SJCRH30 (cell line): Measurements from ENCODE around the gene PRPSAP2. TPM values are rescaled to one million over a fixed set of nuclear protein-coding genes. Genes with fewer than 3 reads are reported as not detected.

Source experiments
- DNase-seq, 2 experiments: peaks; one replicate each; pipeline ENCODE4 v3.0.0-alpha.2; 2015 to 2020
- H3K27ac ChIP-seq: fragments of 250-450 bp; sonication (Bioruptor Pico); 2 replicates; pipeline ENCODE4 v1.5.1; 2020; ENCODE audit warnings: mild to moderate bottlenecking, moderate library complexity
- H3K27me3 ChIP-seq: fragments of 250-450 bp; sonication (Bioruptor Pico); 2 replicates; pipeline ENCODE4 v1.5.1; 2020; ENCODE audit warnings: mild to moderate bottlenecking, moderate library complexity
- H3K36me3 ChIP-seq: fragments of 250-450 bp; sonication (Bioruptor Pico); 2 replicates; pipeline ENCODE4 v1.5.1; 2020; ENCODE audit warnings: mild to moderate bottlenecking, moderate library complexity
- H3K4me1 ChIP-seq: fragments of 250-450 bp; sonication (Bioruptor Pico); 2 replicates; pipeline ENCODE4 v1.5.1; 2020; ENCODE audit warnings: mild to moderate bottlenecking, moderate library complexity
- H3K4me3 ChIP-seq: fragments of 250-450 bp; sonication (Bioruptor Pico); 2 replicates; pipeline ENCODE4 v1.5.1; 2020; ENCODE audit warnings: mild to moderate bottlenecking, moderate library complexity
- H3K9me3 ChIP-seq: fragments of 250-450 bp; sonication (Bioruptor Pico); replicated peaks from 2 replicates; pipeline ENCODE4 v1.5.1; 2020; ENCODE audit warnings: mild to moderate bottlenecking, moderate library complexity
- total RNA-seq: library from RNA; depleted of rRNA; stranded (reverse); fragments of >200 nt; shearing (Covaris generic); gene quantifications from 2 replicates; pipeline ENCODE4 v1.2.3, GENCODE V29; 2014

PRPSAP2 gene
- total RNA-seq, 1 experiment from 2014 or later = 187 TPM

DNA sequence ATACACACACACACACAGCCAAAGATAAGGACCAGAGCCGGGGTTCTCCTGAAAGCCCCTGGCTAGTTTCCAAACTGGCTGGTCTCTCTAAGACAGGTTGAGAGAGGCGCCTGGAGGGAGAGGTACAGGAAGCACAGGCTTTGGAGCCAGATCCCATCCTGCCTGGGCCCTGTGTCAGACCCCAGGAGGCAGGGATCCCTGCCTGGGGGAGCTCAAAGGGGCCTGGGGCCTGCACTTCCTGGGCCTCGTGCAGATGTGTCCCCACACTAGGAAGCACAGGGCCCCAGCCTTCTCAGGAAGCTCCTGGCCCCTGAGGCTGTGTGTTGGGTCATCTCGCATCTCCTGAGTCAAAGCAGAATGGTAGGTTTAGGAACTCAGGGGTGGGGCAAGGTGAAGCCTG lies 110.0 kb downstream of the PRPSAP2 start:
- H3K27ac ChIP-seq = no peak overlapping the region
- H3K36me3 ChIP-seq = no peaks in the 10 kb centered on the region
- peaks cover 8% of the 10 kb centered on the region for H3K4me1 ChIP-seq
- H3K4me3 ChIP-seq = no peak overlapping the region
- no peak for DNase-seq
- H3K27me3 ChIP-seq = peaks cover 4% of the 10 kb centered on the region; the same call in 1 of the 2 replicates
- no peaks in the 10 kb centered on the region for H3K9me3 ChIP-seq

DNA sequence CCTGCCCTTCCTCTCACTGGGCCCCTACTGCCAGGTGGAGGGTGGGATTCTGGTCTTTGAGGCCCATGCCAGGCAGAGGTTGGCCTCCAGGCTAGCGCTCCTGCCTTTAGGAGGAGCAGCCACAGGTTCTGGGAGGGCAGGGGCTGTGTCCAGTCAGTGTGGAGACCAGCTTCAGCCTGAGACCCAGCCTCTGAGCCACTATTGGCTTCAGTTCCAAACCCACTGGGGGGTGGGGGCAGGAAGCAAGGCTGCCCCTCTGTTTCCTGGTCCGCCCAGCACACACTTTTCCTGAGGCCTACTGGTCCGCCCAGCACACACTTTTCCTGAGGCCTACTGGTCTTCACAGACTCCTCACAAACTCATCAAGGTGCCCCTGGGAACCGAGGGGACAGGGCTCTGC lies 110.4 kb downstream of the PRPSAP2 start:
- Histone ChIP-seq H3K4me1 (peaks cover 8% of the 10 kb centered on the region), H3K4me3 (no peak overlapping the region), H3K27me3 (peaks cover 4% of the 10 kb centered on the region; the same call in 1 of the 2 replicates), H3K9me3 (no peaks in the 10 kb centered on the region), H3K27ac (no peak overlapping the region), H3K36me3 (no peaks in the 10 kb centered on the region)
- no peak for DNase-seq

DNA sequence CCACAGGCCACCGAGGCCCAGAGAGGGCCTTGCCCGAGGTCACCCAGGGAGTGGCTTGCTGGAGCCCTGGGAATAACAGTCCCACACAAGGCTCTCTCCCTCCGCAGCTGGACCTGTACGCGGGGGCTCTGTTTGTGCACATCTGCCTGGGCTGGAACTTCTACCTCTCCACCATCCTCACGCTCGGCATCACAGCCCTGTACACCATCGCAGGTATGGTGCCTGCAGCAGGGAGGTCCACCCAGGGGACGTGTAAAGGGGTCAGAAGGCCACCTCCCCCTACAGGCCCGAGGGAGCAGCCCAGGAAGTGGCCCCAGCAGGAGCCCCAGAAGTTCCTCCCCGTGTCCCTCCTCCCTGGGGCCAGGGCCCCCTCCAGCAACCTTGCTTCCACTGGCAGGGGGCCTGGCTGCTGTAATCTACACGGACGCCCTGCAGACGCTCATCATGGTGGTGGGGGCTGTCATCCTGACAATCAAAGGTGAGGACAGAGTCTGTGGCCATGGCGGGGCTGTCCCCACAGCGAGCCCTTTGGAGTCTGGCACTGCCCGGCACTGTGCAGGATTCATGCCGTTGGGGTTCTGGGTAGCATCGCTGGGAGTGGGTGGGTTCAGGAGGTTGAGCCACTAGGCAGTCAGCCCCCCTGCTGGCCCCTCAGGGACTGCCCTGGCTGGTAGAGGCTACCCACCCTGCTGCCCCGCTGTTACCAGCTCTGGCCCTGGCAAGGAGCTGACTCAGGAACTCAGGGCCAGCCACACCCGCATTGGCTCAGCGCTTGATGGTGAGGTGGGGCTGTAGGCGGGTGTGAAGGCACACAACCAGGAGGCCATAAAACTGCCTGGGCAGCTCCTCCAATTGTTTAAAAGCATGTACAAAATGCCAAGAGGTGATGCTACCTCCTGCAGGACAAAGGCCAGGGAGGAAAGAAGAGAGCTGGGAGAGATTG lies 111.3 kb downstream of the PRPSAP2 start:
- H3K4me1 ChIP-seq = peaks cover 8% of the 10 kb centered on the region
- no peak overlapping the region for H3K4me3 ChIP-seq
- H3K36me3 ChIP-seq = no peaks in the 10 kb centered on the region
- H3K27ac ChIP-seq = no peak overlapping the region
- H3K9me3 ChIP-seq = no peaks in the 10 kb centered on the region
- H3K27me3 ChIP-seq = peaks cover 4% of the 10 kb centered on the region; the same call in 1 of the 2 replicates
- DNase-seq = no peak

DNA sequence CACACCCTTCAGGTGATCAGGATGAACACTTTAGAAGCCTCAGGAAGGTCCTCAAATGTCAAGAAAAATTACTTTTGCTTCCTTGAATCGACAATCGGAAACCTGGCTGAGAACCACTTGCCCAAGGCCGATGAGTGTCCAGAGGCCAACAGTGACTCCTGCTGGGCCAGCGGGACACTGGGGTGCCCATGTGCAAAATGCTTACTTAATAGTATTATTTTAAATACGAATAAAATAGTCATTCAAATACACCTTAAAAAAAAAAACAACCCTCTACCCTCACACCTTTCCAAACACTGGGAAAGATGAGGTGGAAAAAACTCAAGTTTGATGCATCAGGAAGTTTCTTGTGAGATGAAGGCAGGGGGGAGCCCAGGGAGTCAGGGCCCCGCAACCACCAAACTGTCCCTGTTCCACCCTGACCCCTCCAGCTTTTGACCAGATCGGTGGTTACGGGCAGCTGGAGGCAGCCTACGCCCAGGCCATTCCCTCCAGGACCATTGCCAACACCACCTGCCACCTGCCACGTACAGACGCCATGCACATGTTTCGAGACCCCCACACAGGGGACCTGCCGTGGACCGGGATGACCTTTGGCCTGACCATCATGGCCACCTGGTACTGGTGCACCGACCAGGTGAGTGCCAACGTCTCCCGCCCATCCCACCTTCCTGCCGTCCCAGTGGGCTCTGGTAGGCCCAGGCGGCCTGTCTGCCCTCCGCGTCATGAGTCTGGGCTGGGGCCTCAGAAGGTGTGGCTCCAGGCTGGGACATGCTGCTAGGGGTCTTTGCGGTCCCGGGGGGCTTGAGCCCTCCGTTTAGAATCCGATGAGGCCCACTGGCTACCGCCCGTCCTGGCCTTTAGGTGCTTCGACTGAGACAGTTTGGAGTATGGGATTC lies 112.9 kb downstream of the PRPSAP2 start:
- H3K4me3 ChIP-seq = no peak overlapping the region
- peaks cover 8% of the 10 kb centered on the region for H3K4me1 ChIP-seq
- no peak overlapping the region for H3K27ac ChIP-seq
- no peak for DNase-seq
- H3K27me3 ChIP-seq = peaks cover under 1% of the 10 kb centered on the region; the same call in 1 of the 2 replicates
- H3K36me3 ChIP-seq = no peaks in the 10 kb centered on the region
- no peaks in the 10 kb centered on the region for H3K9me3 ChIP-seq

DNA sequence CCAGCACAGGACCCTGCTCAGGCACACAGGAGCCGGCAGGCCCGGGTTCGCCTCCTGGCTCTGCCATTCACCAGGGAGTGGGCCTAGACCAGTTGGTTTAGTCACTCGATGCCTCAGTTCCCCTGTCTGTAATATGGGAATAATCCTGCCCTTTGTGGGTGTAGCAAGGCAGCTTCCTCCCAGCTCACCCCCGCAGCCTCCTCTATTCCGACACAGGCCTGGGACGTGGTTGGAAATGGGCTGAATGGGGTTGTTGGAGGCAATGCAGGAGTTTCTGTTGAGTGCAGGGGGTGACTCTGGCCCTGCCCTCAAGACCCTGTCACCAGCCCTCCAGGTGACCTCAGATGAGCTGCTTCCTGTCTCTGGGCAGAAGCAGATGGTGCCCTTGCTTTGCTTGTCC lies 113.9 kb downstream of the PRPSAP2 start:
- H3K4me1 ChIP-seq = peaks cover 8% of the 10 kb centered on the region
- no peaks in the 10 kb centered on the region for H3K36me3 ChIP-seq
- no peaks in the 10 kb centered on the region for H3K9me3 ChIP-seq
- no peak for DNase-seq
- H3K27me3 ChIP-seq = no peaks in the 10 kb centered on the region
- H3K4me3 ChIP-seq = no peak overlapping the region
- no peak overlapping the region for H3K27ac ChIP-seq

DNA sequence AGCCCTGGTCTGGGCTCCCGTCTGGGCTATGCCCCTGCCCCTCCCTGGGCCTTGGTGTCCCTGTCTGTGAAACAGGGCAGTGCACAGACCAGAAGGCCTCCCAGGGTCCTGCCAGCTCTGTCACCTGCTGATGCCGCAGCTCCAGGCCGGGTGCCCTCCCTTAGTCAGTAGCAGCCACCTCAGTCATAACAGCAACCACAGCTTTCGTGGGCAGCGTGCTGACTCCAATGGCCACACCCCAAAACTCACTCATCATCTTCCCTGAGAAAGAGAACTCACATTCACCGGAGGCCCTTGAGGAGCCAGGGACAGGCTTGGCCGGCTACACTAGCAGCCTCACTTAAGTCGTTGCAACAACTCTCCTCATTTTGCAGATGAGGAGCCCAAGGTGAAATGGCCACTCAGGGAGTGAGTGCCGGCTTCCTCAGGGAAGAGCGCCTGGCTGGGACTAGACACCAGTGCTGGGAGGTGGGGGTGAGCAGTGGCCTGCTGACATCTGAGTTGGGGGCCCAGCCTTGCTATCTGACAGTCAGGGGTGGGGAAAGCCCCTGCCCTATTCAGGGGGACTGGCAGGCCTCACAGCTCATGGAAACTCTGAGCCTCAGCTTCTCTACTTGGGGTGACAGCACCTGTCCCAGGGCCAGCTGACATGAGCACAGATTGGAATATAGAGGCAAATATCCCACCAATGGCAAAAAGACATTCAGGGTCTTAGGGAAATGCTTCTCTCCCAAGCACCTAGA lies 116.6 kb downstream of the PRPSAP2 start:
- DNase-seq = no peak
- no peak overlapping the region for H3K4me3 ChIP-seq
- no peaks in the 10 kb centered on the region for H3K9me3 ChIP-seq
- H3K4me1 ChIP-seq = no peaks in the 10 kb centered on the region
- no peaks in the 10 kb centered on the region for H3K27me3 ChIP-seq
- H3K36me3 ChIP-seq = no peaks in the 10 kb centered on the region
- H3K27ac ChIP-seq = no peak overlapping the region

DNA sequence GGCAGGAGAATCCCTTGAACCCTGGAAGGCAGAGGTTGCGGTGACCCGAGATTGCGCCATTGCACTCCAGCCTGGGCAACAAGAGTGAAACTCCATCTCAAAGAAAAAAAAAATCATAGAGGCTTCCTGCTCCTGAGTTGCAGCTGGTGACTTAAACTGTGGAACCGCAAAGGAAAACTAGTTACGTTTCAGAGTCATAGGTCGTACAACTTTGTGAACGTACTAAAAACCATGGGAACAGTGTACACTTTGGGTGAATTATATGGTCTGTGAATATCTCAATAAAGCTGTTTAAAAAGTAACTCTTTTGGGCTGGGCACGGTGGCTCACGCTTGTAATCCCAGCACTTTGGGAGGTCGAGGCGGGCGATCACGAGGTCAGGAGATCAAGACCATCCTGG lies 117.7 kb downstream of the PRPSAP2 start:
- Histone ChIP-seq H3K27me3 (no peaks in the 10 kb centered on the region), H3K27ac (no peak overlapping the region), H3K4me1 (no peaks in the 10 kb centered on the region), H3K9me3 (no peaks in the 10 kb centered on the region), H3K4me3 (no peak overlapping the region), H3K36me3 (no peaks in the 10 kb centered on the region)
- no peak for DNase-seq

DNA sequence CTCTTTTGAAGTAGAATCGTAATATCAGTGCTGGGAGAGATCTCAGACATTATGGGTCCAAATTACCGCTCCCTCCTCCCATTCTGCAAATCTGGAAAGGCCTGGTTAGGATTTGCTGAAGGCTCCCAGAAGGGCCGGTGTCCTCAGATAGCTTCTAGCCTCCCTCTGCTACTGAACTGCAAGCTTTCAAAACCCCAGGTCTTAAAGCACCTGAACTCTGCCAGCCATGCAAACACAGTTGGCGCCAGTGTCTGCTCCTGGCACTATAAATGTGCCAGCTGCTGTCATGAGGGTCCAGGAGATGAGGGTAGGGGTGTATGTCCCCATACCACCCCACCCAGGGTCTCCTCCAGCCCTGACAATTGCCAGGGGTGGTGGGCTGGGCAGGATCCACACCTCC lies 118.3 kb downstream of the PRPSAP2 start:
- no peak for DNase-seq
- Histone ChIP-seq H3K27me3 (no peaks in the 10 kb centered on the region), H3K4me1 (no peaks in the 10 kb centered on the region; the same call in 1 of the 2 replicates), H3K36me3 (no peaks in the 10 kb centered on the region), H3K27ac (no peak overlapping the region), H3K4me3 (no peak overlapping the region), H3K9me3 (no peaks in the 10 kb centered on the region)

DNA sequence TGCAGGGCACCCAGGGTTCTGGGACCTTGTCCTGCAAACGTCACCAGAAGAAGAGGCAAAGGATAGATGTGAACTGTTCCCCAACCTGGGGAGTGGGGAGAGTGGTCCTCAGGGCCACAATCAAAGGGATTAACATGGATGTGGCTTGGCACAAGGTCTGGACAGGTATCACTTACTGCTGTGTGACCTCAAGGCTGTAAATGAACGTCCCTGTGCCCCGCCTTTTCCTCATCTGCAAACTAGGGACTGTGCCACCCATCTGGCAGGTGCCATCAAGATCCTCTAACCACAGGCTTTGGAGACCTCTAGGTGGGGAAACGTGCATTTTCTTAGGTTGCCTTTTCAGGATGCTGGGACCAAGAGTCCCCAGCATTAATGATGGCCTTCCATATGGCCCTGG lies 119.1 kb downstream of the PRPSAP2 start:
- peaks cover 8% of the 10 kb centered on the region for H3K4me1 ChIP-seq
- DNase-seq = no peak
- no peaks in the 10 kb centered on the region for H3K9me3 ChIP-seq
- H3K4me3 ChIP-seq = no peak overlapping the region
- no peaks in the 10 kb centered on the region for H3K27me3 ChIP-seq
- H3K27ac ChIP-seq = no peak overlapping the region
- H3K36me3 ChIP-seq = no peaks in the 10 kb centered on the region

DNA sequence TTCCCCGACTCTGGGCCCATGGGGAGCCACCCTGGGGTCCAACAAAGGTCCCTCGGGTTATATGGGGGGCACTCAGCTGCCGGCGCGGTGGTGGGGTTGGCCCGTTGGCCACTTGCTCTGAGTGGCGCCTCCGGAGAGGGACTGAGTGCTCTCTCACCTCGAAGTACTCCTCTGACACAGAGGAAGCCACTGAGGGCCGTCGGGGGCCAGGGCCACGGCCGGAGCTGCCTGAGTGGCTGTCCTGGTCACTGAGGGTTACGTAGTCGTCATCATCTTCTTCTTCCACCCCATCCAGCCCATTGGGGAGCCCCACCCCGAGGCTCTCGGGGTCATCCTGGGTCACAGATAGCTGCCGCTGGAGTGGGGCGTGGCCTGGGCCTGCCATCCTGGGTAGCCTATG lies 119.7 kb downstream of the PRPSAP2 start:
- DNase-seq = no peak
- no peak overlapping the region for H3K27ac ChIP-seq
- no peaks in the 10 kb centered on the region for H3K9me3 ChIP-seq
- H3K4me1 ChIP-seq = peaks cover 14% of the 10 kb centered on the region
- H3K36me3 ChIP-seq = no peaks in the 10 kb centered on the region
- H3K4me3 ChIP-seq = no peak overlapping the region
- no peaks in the 10 kb centered on the region for H3K27me3 ChIP-seq

DNA sequence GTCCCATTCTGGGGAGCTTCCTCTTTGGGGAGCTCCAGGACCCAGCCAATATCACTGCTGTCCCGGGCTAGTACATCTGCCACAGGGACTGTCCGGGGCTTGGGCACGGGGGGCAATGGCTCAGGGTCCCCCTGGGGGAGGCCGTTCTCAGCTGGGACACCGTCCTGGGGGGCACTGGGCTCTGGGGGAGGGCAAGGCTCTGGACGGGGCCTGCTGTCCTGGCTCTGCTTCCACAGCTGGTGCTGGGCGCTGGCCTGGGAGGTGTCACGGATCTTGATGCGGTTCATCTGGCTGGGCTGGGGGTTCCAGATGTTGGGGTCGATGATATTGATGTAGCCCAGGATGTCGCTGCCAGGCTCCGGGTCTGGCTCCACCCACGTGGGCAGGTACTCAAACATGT lies 120.1 kb downstream of the PRPSAP2 start:
- no peaks in the 10 kb centered on the region for H3K9me3 ChIP-seq
- DNase-seq = no peak
- H3K4me1 ChIP-seq = peaks cover 14% of the 10 kb centered on the region
- no peak overlapping the region for H3K27ac ChIP-seq
- H3K27me3 ChIP-seq = no peaks in the 10 kb centered on the region
- no peaks in the 10 kb centered on the region for H3K36me3 ChIP-seq
- no peak overlapping the region for H3K4me3 ChIP-seq

DNA sequence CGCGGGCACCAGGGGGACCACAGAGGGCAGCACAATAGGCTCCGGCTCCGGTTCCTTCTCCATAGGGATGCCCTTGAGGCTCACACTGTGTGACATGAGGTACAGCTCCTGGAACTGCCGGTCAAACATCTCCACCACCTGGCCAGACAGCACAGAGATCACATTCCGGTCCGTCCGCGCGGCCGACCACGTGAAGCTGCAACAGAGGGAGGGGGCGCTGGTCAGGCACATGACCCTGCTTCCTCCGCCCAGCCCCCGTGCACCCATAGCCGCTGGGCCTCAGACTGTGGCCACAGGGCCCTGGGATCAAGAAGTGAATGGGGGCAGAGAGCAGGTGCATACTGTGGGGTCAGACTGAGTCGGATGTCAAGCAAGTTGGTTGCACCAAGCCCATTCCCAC lies 120.7 kb downstream of the PRPSAP2 start:
- no peak overlapping the region for H3K4me3 ChIP-seq
- no peaks in the 10 kb centered on the region for H3K27me3 ChIP-seq
- H3K9me3 ChIP-seq = no peaks in the 10 kb centered on the region
- H3K27ac ChIP-seq = no peak overlapping the region
- H3K4me1 ChIP-seq = peaks cover 14% of the 10 kb centered on the region
- H3K36me3 ChIP-seq = no peaks in the 10 kb centered on the region
- no peak for DNase-seq
